ENCODE data around the gene PRKCA.

PRKCA gene

DNA sequence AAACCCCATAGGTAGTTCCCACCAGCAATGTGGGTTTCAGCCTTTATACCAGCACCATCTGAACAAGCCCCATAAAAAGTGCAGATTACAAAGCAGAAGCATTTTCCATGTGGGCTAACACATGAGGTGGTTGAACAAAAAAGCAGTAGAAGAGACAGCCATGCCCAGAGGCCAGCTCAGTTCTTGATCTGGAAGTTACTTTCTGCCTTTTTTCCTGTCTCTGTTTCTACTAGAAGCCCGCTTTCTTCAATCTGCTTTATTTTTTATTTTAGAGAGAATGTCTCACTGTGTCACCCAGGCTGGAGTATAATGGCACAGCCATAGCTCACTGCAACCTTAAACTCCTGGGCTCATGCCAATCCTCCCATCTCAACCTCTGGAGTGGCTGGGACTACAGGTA, 41.7 kb upstream of the PRKCA start:
- no peak for TF ChIP-seq POLR2AphosphoS5 (IDR thresholded peaks at IDR 0.05; ENCODE audit: low read depth, low read length)
- TF ChIP-seq, protein P1, sequence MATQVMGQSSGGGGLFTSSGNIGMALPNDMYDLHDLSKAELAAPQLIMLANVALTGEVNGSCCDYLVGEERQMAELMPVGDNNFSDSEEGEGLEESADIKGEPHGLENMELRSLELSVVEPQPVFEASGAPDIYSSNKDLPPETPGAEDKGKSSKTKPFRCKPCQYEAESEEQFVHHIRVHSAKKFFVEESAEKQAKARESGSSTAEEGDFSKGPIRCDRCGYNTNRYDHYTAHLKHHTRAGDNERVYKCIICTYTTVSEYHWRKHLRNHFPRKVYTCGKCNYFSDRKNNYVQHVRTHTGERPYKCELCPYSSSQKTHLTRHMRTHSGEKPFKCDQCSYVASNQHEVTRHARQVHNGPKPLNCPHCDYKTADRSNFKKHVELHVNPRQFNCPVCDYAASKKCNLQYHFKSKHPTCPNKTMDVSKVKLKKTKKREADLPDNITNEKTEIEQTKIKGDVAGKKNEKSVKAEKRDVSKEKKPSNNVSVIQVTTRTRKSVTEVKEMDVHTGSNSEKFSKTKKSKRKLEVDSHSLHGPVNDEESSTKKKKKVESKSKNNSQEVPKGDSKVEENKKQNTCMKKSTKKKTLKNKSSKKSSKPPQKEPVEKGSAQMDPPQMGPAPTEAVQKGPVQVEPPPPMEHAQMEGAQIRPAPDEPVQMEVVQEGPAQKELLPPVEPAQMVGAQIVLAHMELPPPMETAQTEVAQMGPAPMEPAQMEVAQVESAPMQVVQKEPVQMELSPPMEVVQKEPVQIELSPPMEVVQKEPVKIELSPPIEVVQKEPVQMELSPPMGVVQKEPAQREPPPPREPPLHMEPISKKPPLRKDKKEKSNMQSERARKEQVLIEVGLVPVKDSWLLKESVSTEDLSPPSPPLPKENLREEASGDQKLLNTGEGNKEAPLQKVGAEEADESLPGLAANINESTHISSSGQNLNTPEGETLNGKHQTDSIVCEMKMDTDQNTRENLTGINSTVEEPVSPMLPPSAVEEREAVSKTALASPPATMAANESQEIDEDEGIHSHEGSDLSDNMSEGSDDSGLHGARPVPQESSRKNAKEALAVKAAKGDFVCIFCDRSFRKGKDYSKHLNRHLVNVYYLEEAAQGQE (IDR thresholded peaks at IDR 0.05; ENCODE audit: insufficient read depth in 1 of 2, low read depth in 2 of 2, low read length in 2 of 2) = no peak
- no peak for TF ChIP-seq SIN3A (IDR thresholded peaks at IDR 0.05; ENCODE audit: borderline replicate concordance, insufficient read depth, low read length)
- TF ChIP-seq TAF1 (IDR thresholded peaks at IDR 0.05; ENCODE audit: borderline replicate concordance, insufficient read depth, low read length) = no peak
- no peak for TF ChIP-seq FOXP2 (optimal IDR thresholded peaks at IDR 0.05; ENCODE audit: borderline replicate concordance, extremely low read depth, extremely low read length, insufficient read depth)

DNA sequence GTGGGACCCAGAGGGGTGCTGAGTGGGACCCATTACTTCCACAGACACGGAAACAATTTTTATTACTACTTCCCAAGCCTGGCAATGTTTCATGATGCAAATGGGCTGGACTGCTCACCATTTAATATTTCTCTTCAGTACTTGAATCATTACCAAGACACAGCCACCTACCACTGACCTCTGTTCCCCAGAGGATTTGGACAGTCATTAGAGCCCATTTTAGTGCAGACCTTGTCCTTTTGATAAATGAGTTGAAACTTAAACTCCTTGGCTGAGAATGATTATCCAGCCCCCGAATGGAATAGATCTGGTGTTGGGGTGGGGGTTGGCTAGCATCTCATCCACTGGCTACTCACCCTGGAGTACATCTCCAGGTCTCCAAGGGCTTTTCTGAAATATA, 39.6 kb upstream of the PRKCA start:
- TF ChIP-seq TAF1 (IDR thresholded peaks at IDR 0.05; ENCODE audit: borderline replicate concordance, insufficient read depth, low read length) = no peak
- no peak for TF ChIP-seq SIN3A (IDR thresholded peaks at IDR 0.05; ENCODE audit: borderline replicate concordance, insufficient read depth, low read length)

DNA sequence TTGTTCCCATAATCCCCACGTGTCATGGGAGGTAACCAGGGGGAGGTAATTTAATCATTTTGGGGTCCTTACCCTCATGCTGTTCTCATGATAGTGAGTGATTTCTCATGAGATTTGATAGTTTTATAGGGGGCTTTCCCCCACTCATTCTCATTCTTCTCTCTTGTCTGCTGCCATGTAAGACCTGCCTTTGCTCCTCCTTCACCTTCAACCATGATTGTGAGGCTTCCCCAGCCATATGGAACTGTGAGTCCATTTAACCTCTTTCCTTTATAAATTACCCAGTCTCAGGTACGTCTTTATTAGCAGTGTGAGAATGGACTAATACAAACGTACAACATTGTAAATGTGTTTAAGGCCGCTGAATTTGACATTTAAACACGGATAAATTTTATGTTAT, 37.7 kb upstream of the PRKCA start:
- no peak for TF ChIP-seq TAF1 (IDR thresholded peaks at IDR 0.05; ENCODE audit: borderline replicate concordance, insufficient read depth, low read length)

DNA sequence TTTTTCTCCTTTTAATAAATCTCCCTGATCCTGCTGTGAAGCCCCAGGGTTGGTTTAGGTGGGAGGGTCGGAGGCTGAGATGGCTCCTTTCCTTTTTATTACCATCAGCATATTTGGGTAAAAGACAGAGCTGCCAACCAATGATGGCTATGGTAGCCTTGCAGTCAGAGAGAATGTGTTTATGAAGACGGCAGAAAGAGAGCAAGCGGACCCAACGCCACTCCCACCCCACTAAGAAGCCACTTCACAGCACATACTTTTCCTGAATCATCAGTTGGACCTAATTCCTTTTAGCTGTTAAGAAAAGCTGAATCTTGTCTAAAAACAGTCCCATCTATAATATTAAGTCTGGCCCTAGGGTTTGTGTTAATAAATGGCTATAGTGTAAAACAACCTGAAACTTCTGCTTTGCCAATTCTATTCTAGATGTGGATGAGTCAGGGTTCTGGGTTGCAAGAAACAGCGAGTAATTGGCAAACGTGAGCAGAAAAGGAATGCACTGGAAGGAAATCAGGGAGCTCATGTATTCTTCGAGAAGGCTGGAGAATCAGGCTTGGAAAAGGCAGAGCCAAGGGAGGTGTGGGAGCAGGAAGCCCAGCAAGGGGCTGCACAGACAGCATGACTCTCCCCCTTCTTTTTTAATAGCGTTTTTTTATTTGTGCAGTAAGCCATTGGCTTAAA, 34.0 kb upstream of the PRKCA start:
- TF ChIP-seq FOXP2 (optimal IDR thresholded peaks at IDR 0.05; ENCODE audit: borderline replicate concordance, extremely low read depth, extremely low read length, insufficient read depth) (no peak), POLR2AphosphoS5 (IDR thresholded peaks at IDR 0.05; ENCODE audit: low read depth, low read length) (no peak), TAF1 (IDR thresholded peaks at IDR 0.05; ENCODE audit: borderline replicate concordance, insufficient read depth, low read length) (no peak)
- TF ChIP-seq, protein P1 (IDR thresholded peaks at IDR 0.05; ENCODE audit: insufficient read depth in 1 of 2, low read depth in 2 of 2, low read length in 2 of 2) = no peak

DNA sequence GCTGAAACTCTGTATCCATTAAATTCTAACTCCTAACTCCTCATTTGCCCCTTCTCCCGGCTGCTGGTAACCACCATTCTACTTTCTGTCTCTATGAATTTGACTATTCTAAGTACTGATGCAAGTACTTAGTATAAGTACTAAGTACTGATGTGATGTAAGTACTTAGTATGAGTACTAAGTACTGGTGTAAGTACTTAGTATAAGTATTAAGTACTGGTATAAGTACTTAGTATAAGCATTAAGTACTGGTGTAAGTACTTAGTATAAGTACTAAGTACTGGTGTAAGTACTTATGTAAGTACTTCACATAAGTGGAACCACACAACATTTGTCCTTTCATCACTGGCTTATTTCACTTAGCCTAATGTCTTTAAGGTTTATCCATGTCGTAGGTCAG, 32.3 kb upstream of the PRKCA start:
- TF ChIP-seq, protein P1 (IDR thresholded peaks at IDR 0.05; ENCODE audit: insufficient read depth in 1 of 2, low read depth in 2 of 2, low read length in 2 of 2) = no peak
- no peak for TF ChIP-seq FOXP2 (optimal IDR thresholded peaks at IDR 0.05; ENCODE audit: borderline replicate concordance, extremely low read depth, extremely low read length, insufficient read depth)
- no peak for TF ChIP-seq TAF1 (IDR thresholded peaks at IDR 0.05; ENCODE audit: borderline replicate concordance, insufficient read depth, low read length)
- no peak for TF ChIP-seq SIN3A (IDR thresholded peaks at IDR 0.05; ENCODE audit: borderline replicate concordance, insufficient read depth, low read length)
- TF ChIP-seq POLR2AphosphoS5 (IDR thresholded peaks at IDR 0.05; ENCODE audit: low read depth, low read length) = no peak

DNA sequence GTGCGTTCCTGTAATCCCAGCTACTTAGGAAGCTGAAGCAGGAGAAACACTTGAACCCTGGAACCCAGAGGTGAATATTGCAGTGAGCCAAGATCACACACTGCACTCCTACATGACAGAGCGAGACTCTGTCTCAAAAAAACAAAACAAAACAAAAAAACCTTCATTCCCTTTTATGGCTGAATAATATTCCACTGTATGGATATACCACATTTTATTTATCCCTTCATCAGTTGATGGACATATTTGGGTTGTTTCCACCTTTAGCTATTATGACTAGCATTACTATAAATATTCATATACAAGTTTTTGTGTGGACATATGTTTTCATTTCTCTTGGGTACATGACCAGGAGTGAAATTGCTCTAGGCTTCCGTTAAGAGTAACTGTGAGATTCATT, 30.9 kb upstream of the PRKCA start:
- TF ChIP-seq, protein P1 (IDR thresholded peaks at IDR 0.05; ENCODE audit: insufficient read depth in 1 of 2, low read depth in 2 of 2, low read length in 2 of 2) = no peak
- TF ChIP-seq TAF1 (IDR thresholded peaks at IDR 0.05; ENCODE audit: borderline replicate concordance, insufficient read depth, low read length) (no peak), SIN3A (IDR thresholded peaks at IDR 0.05; ENCODE audit: borderline replicate concordance, insufficient read depth, low read length) (no peak), FOXP2 (optimal IDR thresholded peaks at IDR 0.05; ENCODE audit: borderline replicate concordance, extremely low read depth, extremely low read length, insufficient read depth) (no peak)
